A673 (cell line): ENCODE data around the gene NRF1.

Experiments used
- CTCF ChIP-seq: fragments of 300-800, 200-600 bp; sonication (generic); conservative IDR thresholded peaks from 2 replicates; pipeline ENCODE4 v1.5.1; 2017; ENCODE audit warnings: low read depth, mild to moderate bottlenecking, antibody characterized with exemption, low read length, moderate library complexity, mixed read lengths
- EZH2 ChIP-seq: fragments of 200-600 bp; sonication (generic); IDR thresholded peaks from 2 replicates; pipeline ENCODE4 v1.6.1; 2017; ENCODE audit warnings: borderline replicate concordance, low read depth, mild to moderate bottlenecking, mixed read lengths, antibody characterized with exemption, low read length; ENCODE audit not compliant: poor library complexity, severe bottlenecking

- TF ChIP-seq CTCF (no peak), EZH2 (no peak)
Observed at GRCh38 chr7:129775695-129776361, 164.3 kb downstream of the NRF1 start.
